H1 (cell line): Measurements from ENCODE around the gene SLC16A2. TPM values are rescaled to one million over a fixed set of nuclear protein-coding genes. Genes with fewer than 3 reads are reported as not detected.
A peak's percentile ranks its signal among the peaks of the same experiment; 100 is the strongest.

ENCODE experiments used
- CTCF ChIA-PET: fragments of 300-600 bp; sonication (Branson Sonifier 250); formaldehyde crosslinking; loops from one replicate; lab custom pipeline; 2021; ENCODE audit not compliant: partially characterized antibody; lab: Charles Lee
- POLR2A ChIA-PET: fragments of 300-600 bp; sonication (Branson Sonifier 250); formaldehyde crosslinking; loops from one replicate; lab custom pipeline; 2021; ENCODE audit warnings: inconsistent platforms; ENCODE audit not compliant: partially characterized antibody; lab: Charles Lee
- DNase-seq, 2 experiments: peaks; one replicate each; pipeline versions ENCODE4 v3.0.0 to v3.0.0-alpha.2; 2010 to 2022; ENCODE audit warnings: low spot score in 2 of 2, low read depth in 1 of 2, mixed read lengths in 1 of 2
- FAIRE-seq: peaks from 2 replicates; lab custom pipeline; 2011; peaks lifted over from hg19 to GRCh38; lab: Jason Lieb, UNC
- H2AFZ ChIP-seq: 2 replicates; pipeline ENCODE4 v1.8.1; 2012; ENCODE audit warnings: low read length, inconsistent platforms
- H2AK5ac ChIP-seq: 2 replicates; pipeline ENCODE4 v1.6.1; 2013; ENCODE audit warnings: low read depth, low read length
- H2BK120ac ChIP-seq: replicated peaks from 2 replicates; pipeline ENCODE3; 2013; ENCODE audit warnings: low read depth, low read length, inconsistent platforms
- H2BK12ac ChIP-seq: 2 replicates; pipeline ENCODE4 v1.6.1; 2013; ENCODE audit warnings: low read depth, low read length
- H2BK15ac ChIP-seq: 2 replicates; pipeline ENCODE4 v1.6.1; 2013; ENCODE audit warnings: low read length
- H2BK20ac ChIP-seq: 2 replicates; pipeline ENCODE4 v1.6.1; 2013; ENCODE audit warnings: low read length
- H2BK5ac ChIP-seq: 2 replicates; pipeline ENCODE4 v1.6.1; 2013; ENCODE audit warnings: low read depth, low read length
- H3K14ac ChIP-seq: 2 replicates; pipeline ENCODE4 v1.6.1; 2013; ENCODE audit warnings: inconsistent platforms; ENCODE audit not compliant: insufficient read length
- H3K18ac ChIP-seq: 2 replicates; pipeline ENCODE4 v1.6.1; 2013; ENCODE audit warnings: low read length; ENCODE audit errors: extremely low read depth
- H3K23ac ChIP-seq: 2 replicates; pipeline ENCODE4 v1.6.1; 2013; ENCODE audit warnings: inconsistent platforms; ENCODE audit not compliant: insufficient read length
- H3K23me2 ChIP-seq: 2 replicates; pipeline ENCODE4 v1.6.1; 2013; ENCODE audit warnings: low read depth, low read length
- H3K27ac ChIP-seq: 2 replicates; pipeline ENCODE4 v1.6.1; 2011; ENCODE audit warnings: low read depth, low read length, inconsistent platforms
- H3K27me3 ChIP-seq, 4 experiments: replicated peaks in 1 of 4; 1 replicate in 1 of 4; 2 replicates in 3 of 4; pipeline versions ENCODE4 v1.6.1 to v1.8.1; 2011 to 2013; ENCODE audit warnings: low read length in 3 of 4, mild to moderate bottlenecking in 3 of 4, inconsistent platforms in 2 of 4, mixed read lengths in 2 of 4, moderate library complexity in 1 of 4; ENCODE audit not compliant: control insufficient read depth in 3 of 4, insufficient read depth in 3 of 4; ENCODE audit errors: extremely low read depth in 1 of 4
- H3K36me3 ChIP-seq, 4 experiments: 2 replicates each; pipeline versions ENCODE4 v1.6.1 to v1.8.1; 2011 to 2013; ENCODE audit warnings: mild to moderate bottlenecking in 4 of 4, low read length in 3 of 4, moderate library complexity in 2 of 4, control low read depth in 1 of 4, inconsistent platforms in 1 of 4; ENCODE audit not compliant: insufficient read depth in 4 of 4, control insufficient read depth in 2 of 4
- H3K4ac ChIP-seq: replicated peaks from 2 replicates; pipeline ENCODE3; 2013; ENCODE audit warnings: low read length, low read depth, mixed read lengths, inconsistent platforms; ENCODE audit not compliant: insufficient read length
- H3K4me1 ChIP-seq, 4 experiments: replicated peaks in 1 of 4; 1 replicate in 1 of 4; 2 replicates in 3 of 4; pipeline versions ENCODE4 v1.6.1 to v1.8.1; 2011 to 2013; ENCODE audit warnings: low read length in 3 of 4, inconsistent platforms in 2 of 4, mixed read lengths in 1 of 4; ENCODE audit not compliant: insufficient read depth in 4 of 4, control insufficient read depth in 3 of 4
- H3K4me2 ChIP-seq, 2 experiments: 2 replicates each; pipeline versions ENCODE4 v1.6.1 to v1.8.1; 2011 to 2013; ENCODE audit warnings: low read depth in 2 of 2, low read length in 2 of 2, control low read depth in 1 of 2, inconsistent platforms in 1 of 2, mild to moderate bottlenecking in 1 of 2; ENCODE audit not compliant: insufficient read depth in 1 of 2
- H3K4me3 ChIP-seq, 4 experiments: fragments of 200-600, 300-600 bp in 1 of 4; sonication (generic), shearing (Covaris generic), sonication (Bioruptor Twin) in 1 of 4; 2 replicates each; pipeline versions ENCODE4 v1.5.1 to v1.8.1; 2011 to 2016; ENCODE audit warnings: low read length in 4 of 4, low read depth in 3 of 4, control low read depth in 2 of 4, inconsistent platforms in 2 of 4, mild to moderate bottlenecking in 2 of 4, mixed read lengths in 1 of 4, moderate library complexity in 1 of 4; ENCODE audit not compliant: insufficient read depth in 2 of 4; ENCODE audit errors: extremely low read depth in 1 of 4
- H3K56ac ChIP-seq: replicated peaks from 2 replicates; pipeline ENCODE3; 2013; ENCODE audit warnings: low read depth, mild to moderate bottlenecking, mixed read lengths, low read length, inconsistent platforms; ENCODE audit not compliant: insufficient read length
- H3K79me1 ChIP-seq: 2 replicates; pipeline ENCODE4 v1.6.1; 2013; ENCODE audit warnings: low read depth, low read length, control low read depth
- H3K79me2 ChIP-seq, 2 experiments: 2 replicates each; pipeline versions ENCODE4 v1.6.1 to v1.8.1; 2012 to 2013; ENCODE audit warnings: low read length in 2 of 2, mild to moderate bottlenecking in 2 of 2, inconsistent platforms in 1 of 2; ENCODE audit not compliant: insufficient read depth in 2 of 2, control insufficient read depth in 1 of 2
- H3K9ac ChIP-seq, 4 experiments: replicated peaks in 1 of 4; 1 replicate in 1 of 4; 2 replicates in 3 of 4; pipeline versions ENCODE4 v1.6.1 to v1.8.1; 2011 to 2013; ENCODE audit warnings: low read depth in 3 of 4, low read length in 3 of 4, control low read depth in 2 of 4, mild to moderate bottlenecking in 2 of 4, moderate library complexity in 2 of 4, inconsistent platforms in 1 of 4; ENCODE audit errors: extremely low read depth in 1 of 4
- H3K9me3 ChIP-seq, 2 experiments: 2 replicates each; pipeline versions ENCODE4 v1.6.1 to v1.8.1; 2012 to 2013; ENCODE audit warnings: mild to moderate bottlenecking in 2 of 2, moderate library complexity in 2 of 2, control low read depth in 1 of 2, inconsistent platforms in 1 of 2, low read depth in 1 of 2, low read length in 1 of 2, mixed read lengths in 1 of 2; ENCODE audit not compliant: insufficient read depth in 2 of 2
- H4K20me1 ChIP-seq, 2 experiments: replicated peaks in 1 of 2; 2 replicates each; pipeline versions ENCODE3 to v1.8.1; 2011 to 2013; ENCODE audit warnings: inconsistent platforms in 2 of 2, low read length in 2 of 2, mild to moderate bottlenecking in 1 of 2; ENCODE audit not compliant: insufficient read depth in 2 of 2, control insufficient read depth in 1 of 2
- H4K5ac ChIP-seq: 2 replicates; pipeline ENCODE4 v1.6.1; 2013; ENCODE audit warnings: low read length, low read depth, mixed read lengths, inconsistent platforms; ENCODE audit not compliant: insufficient read length
- H4K8ac ChIP-seq: 2 replicates; pipeline ENCODE4 v1.8.0; 2013; ENCODE audit warnings: mild to moderate bottlenecking, moderate library complexity, low read length, inconsistent platforms; ENCODE audit not compliant: insufficient read depth; ENCODE audit errors: extremely low read depth
- H4K91ac ChIP-seq: replicated peaks from 2 replicates; pipeline ENCODE3; 2013; ENCODE audit warnings: low read length, mixed read lengths, inconsistent platforms; ENCODE audit not compliant: insufficient read length
- BACH1 ChIP-seq: IDR thresholded peaks from 2 replicates; pipeline ENCODE4 v1.6.1; 2012; ENCODE audit warnings: low read length, improper control_type of control experiment
- CEBPB ChIP-seq: IDR thresholded peaks from 2 replicates; pipeline ENCODE4 v1.6.1; 2012; ENCODE audit warnings: low read depth, low read length
- CTBP2 ChIP-seq: IDR thresholded peaks from 2 replicates; pipeline ENCODE4 v1.7.0; 2011; ENCODE audit warnings: borderline replicate concordance, mild to moderate bottlenecking, moderate library complexity, mixed read lengths, low read length; ENCODE audit not compliant: insufficient read depth, insufficient read length
- HDAC6 ChIP-seq: IDR thresholded peaks from one replicate; pipeline ENCODE4 v1.7.1; 2012; ENCODE audit warnings: low read depth, mild to moderate bottlenecking, inconsistent platforms, low read length, moderate library complexity
- JUN ChIP-seq: IDR thresholded peaks from 2 replicates; pipeline ENCODE4 v1.6.1; 2011; ENCODE audit warnings: low read depth, mild to moderate bottlenecking, improper control_type of control experiment, low read length
- KDM4A ChIP-seq: IDR thresholded peaks from one replicate; pipeline ENCODE4 v1.7.1; 2012; ENCODE audit warnings: low read depth, mild to moderate bottlenecking, moderate library complexity, low read length, inconsistent platforms; ENCODE audit not compliant: severe bottlenecking
- RXRA ChIP-seq: IDR thresholded peaks from 2 replicates; pipeline ENCODE4 v1.6.1; 2011; ENCODE audit warnings: low read depth, mild to moderate bottlenecking, low read length, moderate library complexity; ENCODE audit not compliant: insufficient read depth
- WGBS, 2 experiments: shearing (Covaris generic) in 1 of 2; methylation state at CpG; one replicate each; pipeline versions ENCODE4 v1.1.6 to v1.1.7; 2013 to 2015; ENCODE audit warnings: low lambda C conversion rate in 2 of 2, mixed read lengths in 2 of 2, inconsistent platforms in 1 of 2, low coverage in 1 of 2, missing lambda C conversion rate in 1 of 2; ENCODE audit not compliant: insufficient replicate concordance in 2 of 2, insufficient coverage in 1 of 2, insufficient read length in 1 of 2; ENCODE audit errors: extremely low coverage in 1 of 2, missing lambda C conversion rate in 1 of 2; 5-methylcytosine and 5-hydroxymethylcytosine counted together
- polyA plus RNA-seq, 7 experiments: library from polyadenylated mRNA; depleted of rRNA in 3 of 7; stranded (reverse) in 5 of 7; unstranded in 2 of 7; fragments of >200 nt in 5 of 7; fragments of 200-250 nt in 2 of 7; gene quantifications; 1 replicate in 5 of 7; 2 replicates in 1 of 7; 4 replicates in 1 of 7; pipeline versions ENCODE4 v1.2.1 to v1.2.3, GENCODE V29; 2011 to 2013; ENCODE audit warnings: missing spikeins in 2 of 7, mixed read lengths in 2 of 7
- total RNA-seq: library from RNA; stranded (reverse); fragmentation: NEBNext Ultra II Directional; extraction: Animal tissue kit (Norgen Biotek cat#: 25700); gene quantifications from 2 replicates; pipeline ENCODE4 v1.2.1, GENCODE V29; 2021
- TF ChIP-seq, protein P1 (sequence below), 3 experiments: IDR thresholded peaks; 1 replicate in 2 of 3; 2 replicates in 1 of 3; pipeline versions ENCODE4 v1.5.1 to v1.6.1; 2011; ENCODE audit warnings: low read length in 3 of 3, mild to moderate bottlenecking in 3 of 3, inconsistent platforms in 2 of 3, low read depth in 1 of 3, moderate library complexity in 1 of 3; ENCODE audit not compliant: insufficient read depth in 1 of 3; ENCODE audit errors: control extremely low read depth in 1 of 3
- TF ChIP-seq, protein P2 (sequence below): IDR thresholded peaks from 2 replicates; pipeline ENCODE4 v1.6.1; 2012; ENCODE audit warnings: inconsistent platforms

SLC16A2 gene
- total and polyA plus RNA-seq, 2 of the 8 experiments (the other 6 are each of a cell fraction or from before 2014, with no cell fraction given): 24.4 to 32.2 TPM

DNA sequence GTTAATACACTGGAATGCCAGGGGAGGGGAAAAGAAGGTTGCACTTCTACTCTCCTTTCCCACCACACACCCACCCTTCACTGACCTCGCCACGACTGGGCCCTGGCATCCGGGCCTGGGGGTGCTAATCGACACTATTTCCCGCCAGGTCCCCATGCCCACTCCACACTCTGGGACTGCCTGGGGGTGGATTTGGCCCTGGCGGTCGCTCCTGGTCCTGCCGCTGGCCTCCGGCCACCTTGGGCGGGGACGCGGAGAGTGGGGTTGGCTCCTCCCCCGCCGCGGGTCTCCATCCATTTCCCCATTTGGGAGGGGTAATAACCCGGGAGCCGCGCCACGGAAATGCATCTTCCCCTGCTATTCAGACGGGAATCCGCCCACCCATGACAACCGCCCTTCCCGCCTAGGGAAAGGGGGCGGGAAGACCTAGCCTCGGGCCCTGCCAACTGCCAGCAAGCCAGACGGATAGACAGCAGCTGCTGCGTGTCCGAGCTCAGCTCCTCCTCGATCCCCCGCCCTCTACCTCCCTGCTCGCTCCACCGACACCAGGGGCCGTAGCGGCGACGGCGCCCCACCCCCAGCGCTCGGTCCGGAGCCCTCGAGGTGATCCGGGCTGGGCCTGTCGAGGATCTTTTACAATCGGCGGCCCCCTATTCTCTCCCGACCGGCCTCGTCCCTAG, 115.0 kb downstream of the SLC16A2 start:
- WGBS, 2 experiments: no CpG with 5 or more reads among the region's 48 CpGs
- Histone ChIP-seq H3K9ac (no peak overlapping the region), H2BK20ac (no peak overlapping the region)
- peak; percentile 19; the same call in 1 of the 2 replicates for TF ChIP-seq BACH1
- peak; percentile 54 for TF ChIP-seq KDM4A
- no peak for TF ChIP-seq CEBPB
- peak; percentile 31 for TF ChIP-seq CTBP2
- no peak for TF ChIP-seq JUN
- TF ChIP-seq, protein P1, sequence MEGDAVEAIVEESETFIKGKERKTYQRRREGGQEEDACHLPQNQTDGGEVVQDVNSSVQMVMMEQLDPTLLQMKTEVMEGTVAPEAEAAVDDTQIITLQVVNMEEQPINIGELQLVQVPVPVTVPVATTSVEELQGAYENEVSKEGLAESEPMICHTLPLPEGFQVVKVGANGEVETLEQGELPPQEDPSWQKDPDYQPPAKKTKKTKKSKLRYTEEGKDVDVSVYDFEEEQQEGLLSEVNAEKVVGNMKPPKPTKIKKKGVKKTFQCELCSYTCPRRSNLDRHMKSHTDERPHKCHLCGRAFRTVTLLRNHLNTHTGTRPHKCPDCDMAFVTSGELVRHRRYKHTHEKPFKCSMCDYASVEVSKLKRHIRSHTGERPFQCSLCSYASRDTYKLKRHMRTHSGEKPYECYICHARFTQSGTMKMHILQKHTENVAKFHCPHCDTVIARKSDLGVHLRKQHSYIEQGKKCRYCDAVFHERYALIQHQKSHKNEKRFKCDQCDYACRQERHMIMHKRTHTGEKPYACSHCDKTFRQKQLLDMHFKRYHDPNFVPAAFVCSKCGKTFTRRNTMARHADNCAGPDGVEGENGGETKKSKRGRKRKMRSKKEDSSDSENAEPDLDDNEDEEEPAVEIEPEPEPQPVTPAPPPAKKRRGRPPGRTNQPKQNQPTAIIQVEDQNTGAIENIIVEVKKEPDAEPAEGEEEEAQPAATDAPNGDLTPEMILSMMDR (IDR thresholded peaks at IDR 0.05; ENCODE audit: control extremely low read depth in 1 of 3, insufficient read depth in 1 of 3, low read depth in 1 of 3, low read length in 3 of 3): peak; percentile 4 to 36 (median 8); a peak in 2 of 4 replicates
- no peak for TF ChIP-seq RXRA
- TF ChIP-seq, protein P2, sequence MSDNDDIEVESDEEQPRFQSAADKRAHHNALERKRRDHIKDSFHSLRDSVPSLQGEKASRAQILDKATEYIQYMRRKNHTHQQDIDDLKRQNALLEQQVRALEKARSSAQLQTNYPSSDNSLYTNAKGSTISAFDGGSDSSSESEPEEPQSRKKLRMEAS: no peak
- no peak for TF ChIP-seq HDAC6

More for the DNA sequence above, 115.0 kb downstream of the SLC16A2 start:
- Histone ChIP-seq H2BK5ac (no peak overlapping the region), H3K23me2 (peaks cover 4% of the 10 kb centered on the region; the same call in 1 of the 2 replicates), H3K79me2 (no peaks in the 10 kb centered on the region), H3K36me3 (no peaks in the 10 kb centered on the region; a peak in 1 of 8 replicates), H4K91ac (no peak overlapping the region), H3K23ac (no peak overlapping the region), H2BK15ac (no peak overlapping the region), H3K79me1 (no peaks in the 10 kb centered on the region), H2BK12ac (no peak overlapping the region), H3K18ac (no peak overlapping the region; the same call in 1 of the 2 replicates), H4K5ac (no peak overlapping the region), H3K4me3 (peak overlapping the region; percentile 36 to 64 (median 49)), H3K4me1 (peaks cover 0 to 12% (median 2%) of the 10 kb centered on the region in 4 experiments; a peak in 4 of 7 replicates), H2AK5ac (no peak overlapping the region), H3K27me3 (peaks cover 0 to 2% (median 0%) of the 10 kb centered on the region in 4 experiments; a peak in 2 of 7 replicates), H2BK120ac (no peak overlapping the region), H3K27ac (no peak overlapping the region), H4K8ac (no peak overlapping the region; the same call in 1 of the 2 replicates), H4K20me1 (no peaks in the 10 kb centered on the region), H3K4ac (no peak overlapping the region), H2AFZ (no peak overlapping the region), H3K9me3 (no peaks in the 10 kb centered on the region), H3K4me2 (peak overlapping the region; percentile 79 to 84), H3K56ac (no peak overlapping the region), H3K14ac (no peak overlapping the region)
- DNase-seq: peak in 1 of 2 experiments; percentile 71
- FAIRE-seq: no peak
- POLR2A ChIA-PET: interaction anchor here (1.5 to 1.7 kb wide), 2 partner anchors 10 to 113 kb away, joined by 5 to 6 read pairs; no protein-coding TSS in a partner anchor
- CTCF ChIA-PET: interaction anchor here (0.6 to 3.1 kb wide), 10 partner anchors 8 to 1033 kb away, joined by 3 to 14 read pairs (median 5); no protein-coding TSS in a partner anchor
